ENCODE measurements around the gene TEDC2.

DNA sequence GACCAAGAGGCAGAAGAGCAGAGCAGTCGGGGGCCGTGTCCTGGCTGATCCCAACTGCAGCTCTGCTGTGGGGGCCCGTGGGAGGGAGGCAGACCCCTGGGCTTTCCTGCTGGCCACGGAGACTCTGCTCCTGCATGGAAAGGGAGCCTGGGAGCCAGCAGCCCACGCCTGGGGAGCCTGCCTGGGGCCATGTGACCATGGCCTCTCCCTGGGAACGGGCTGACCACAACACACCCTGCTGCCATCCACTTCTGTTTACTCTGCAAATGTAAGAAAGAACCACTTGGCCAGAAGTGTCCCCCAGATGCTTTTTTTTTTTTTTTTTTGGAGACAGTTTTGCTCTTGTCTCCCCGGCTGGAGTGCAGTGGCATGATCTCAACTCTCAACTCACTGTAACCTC, 2.0 kb upstream of the TEDC2 start:
- TF ChIP-seq, protein P1, sequence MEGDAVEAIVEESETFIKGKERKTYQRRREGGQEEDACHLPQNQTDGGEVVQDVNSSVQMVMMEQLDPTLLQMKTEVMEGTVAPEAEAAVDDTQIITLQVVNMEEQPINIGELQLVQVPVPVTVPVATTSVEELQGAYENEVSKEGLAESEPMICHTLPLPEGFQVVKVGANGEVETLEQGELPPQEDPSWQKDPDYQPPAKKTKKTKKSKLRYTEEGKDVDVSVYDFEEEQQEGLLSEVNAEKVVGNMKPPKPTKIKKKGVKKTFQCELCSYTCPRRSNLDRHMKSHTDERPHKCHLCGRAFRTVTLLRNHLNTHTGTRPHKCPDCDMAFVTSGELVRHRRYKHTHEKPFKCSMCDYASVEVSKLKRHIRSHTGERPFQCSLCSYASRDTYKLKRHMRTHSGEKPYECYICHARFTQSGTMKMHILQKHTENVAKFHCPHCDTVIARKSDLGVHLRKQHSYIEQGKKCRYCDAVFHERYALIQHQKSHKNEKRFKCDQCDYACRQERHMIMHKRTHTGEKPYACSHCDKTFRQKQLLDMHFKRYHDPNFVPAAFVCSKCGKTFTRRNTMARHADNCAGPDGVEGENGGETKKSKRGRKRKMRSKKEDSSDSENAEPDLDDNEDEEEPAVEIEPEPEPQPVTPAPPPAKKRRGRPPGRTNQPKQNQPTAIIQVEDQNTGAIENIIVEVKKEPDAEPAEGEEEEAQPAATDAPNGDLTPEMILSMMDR (IDR thresholded peaks at IDR 0.05), result no peak
- no peak for TF ChIP-seq POLR2A (IDR thresholded peaks at IDR 0.05)
